ENCODE data around the gene NID1.
A peak's percentile ranks its signal among the peaks of the same experiment; 100 is the strongest.

The NID1 gene

GRCh38 chr1:235954306-235955283 is 110.3 kb downstream of the NID1 start:
- peak in 1 of 2 experiments; percentile 18 for DNase-seq

DNA sequence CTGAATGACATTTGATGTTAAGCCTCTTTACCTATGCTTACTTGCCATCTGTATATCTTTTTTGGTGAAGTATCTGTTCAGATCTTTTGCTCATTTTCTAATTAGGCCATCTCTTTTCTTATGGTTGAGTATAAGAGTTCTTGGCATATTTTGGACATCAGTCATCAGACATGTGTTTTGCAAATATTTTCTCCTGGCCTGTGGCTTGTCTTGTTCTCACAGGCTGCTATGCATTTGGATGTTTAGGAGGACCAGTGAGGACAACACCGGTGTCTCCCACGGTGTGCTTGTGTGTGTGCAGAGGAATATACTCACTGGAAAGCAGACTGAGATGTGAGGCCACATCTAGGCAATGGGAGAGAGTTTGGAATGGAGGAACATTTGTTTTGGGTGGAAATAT is 111.1 kb downstream of the NID1 start:
- DNase-seq: no peak

GRCh38 chr1:235952950-235953615 is 111.8 kb downstream of the NID1 start:
- DNase-seq: no peak

GRCh38 chr1:235951661-235952060 is 113.2 kb downstream of the NID1 start:
- no peak for DNase-seq

- no peak for DNase-seq
Measured at GRCh38 chr1:235950318-235950717, 114.6 kb downstream of the NID1 start.

GRCh38 chr1:235948774-235949427 is 116.0 kb downstream of the NID1 start:
- no peak for DNase-seq

GRCh38 chr1:235947989-235948388 is 116.9 kb downstream of the NID1 start:
- no peak for DNase-seq

DNA sequence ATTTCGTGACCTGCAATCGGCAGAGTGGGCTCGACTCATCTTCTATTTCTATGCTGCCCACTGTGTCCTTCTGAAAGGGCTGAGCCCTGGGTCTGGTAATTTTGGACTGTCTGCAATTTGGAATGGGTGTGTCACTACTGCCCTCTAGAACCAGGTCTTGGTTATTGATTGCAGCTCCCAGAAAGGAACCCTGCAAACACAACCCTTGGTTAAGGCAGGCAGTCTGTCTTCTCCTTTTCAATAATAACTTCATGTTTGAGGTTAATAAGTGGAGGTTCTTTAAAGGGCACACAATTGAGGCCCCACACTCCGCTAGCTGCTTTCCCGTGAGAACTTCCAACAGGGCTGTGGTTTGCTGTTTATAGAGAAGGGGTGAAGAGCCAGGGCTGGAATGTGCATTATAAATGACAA is 118.3 kb downstream of the NID1 start:
- DNase-seq: no peak

GRCh38 chr1:235945775-235946570 is 118.9 kb downstream of the NID1 start:
- DNase-seq: no peak

DNA sequence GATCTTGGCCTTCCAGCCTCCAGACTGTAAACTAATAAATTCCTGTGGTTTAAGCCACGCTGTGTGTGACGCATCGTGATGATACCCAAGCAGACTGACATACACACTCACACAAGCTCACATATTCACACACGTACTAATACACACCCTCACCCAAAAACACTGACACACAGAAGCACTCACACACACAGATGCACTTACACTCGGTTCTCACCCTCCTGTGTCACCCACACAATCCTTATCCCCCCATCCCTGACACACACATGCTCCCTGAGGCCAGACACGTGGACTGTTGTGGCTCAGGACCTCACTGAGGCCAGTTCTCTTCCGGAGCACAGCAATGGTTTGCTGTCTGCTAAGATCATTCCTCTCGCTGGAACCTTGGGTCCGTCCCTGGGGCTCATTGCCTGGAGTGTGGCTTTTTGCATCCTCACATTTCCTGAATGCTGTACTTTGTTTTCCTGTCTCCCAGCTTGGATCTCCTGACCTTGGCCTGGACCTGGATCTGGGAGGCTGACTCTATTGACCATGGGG is 121.2 kb downstream of the NID1 start:
- no peak for DNase-seq

GRCh38 chr1:235942979-235943575 is 121.8 kb downstream of the NID1 start:
- no peak for DNase-seq

DNA sequence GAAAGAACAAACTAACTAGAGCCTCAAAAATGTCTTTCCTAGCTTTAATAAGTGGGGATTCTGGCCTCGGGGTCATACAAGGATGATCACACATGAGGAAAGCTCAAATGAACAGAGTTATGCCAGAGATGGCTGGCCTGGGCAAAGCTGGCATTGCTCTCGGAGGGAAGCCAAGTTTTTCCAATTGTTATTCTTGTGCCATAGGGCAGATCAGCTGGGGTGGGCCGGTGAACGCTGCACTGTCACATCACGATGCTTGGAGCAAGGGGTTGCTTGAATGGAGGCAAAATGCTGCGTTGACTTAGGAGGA is 122.3 kb downstream of the NID1 start:
- no peak for DNase-seq

GRCh38 chr1:235941876-235942624 is 122.8 kb downstream of the NID1 start:
- DNase-seq: no peak

GRCh38 chr1:235940285-235940684 is 124.6 kb downstream of the NID1 start:
- no peak for DNase-seq

GRCh38 chr1:235939480-235939775 is 125.5 kb downstream of the NID1 start:
- no peak for DNase-seq

DNA sequence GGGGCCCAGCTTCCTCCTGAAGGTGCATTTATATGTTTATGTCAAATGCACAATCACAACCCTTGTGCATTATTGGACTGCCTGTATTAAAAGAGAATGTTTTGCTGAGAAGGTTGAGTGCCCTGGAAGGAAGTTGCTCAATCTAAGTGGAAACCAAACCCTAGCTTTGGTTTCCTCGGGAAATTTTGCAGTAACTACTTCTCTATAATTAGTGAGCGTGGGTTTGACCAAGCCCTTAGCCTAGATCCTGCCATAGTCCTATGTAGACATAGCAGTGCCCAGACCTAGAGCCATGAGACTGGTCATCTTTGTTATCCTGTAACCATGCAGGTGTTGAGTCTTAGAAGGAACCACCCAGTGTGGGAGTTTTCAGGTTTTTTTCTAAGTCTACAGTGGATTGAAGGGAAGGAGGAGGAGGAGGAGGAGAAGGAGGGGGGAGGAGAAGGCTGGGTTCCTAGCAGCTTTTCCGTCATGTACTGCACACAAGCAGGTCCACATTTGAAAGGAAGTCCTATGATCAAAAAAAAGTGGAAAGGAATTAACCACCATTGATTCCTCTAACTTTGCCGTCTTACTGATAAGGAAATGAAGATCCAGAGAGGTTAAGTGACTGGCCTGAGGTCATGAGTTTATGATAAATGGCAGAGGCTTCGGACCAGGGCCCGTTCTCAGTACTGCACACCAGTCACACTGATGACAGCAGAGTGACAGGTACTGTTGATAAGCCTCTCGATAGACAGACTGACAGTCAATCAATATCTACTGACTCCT is 126.0 kb downstream of the NID1 start:
- no peak for DNase-seq

GRCh38 chr1:235937123-235937522 is 127.8 kb downstream of the NID1 start:
- no peak for DNase-seq

DNA sequence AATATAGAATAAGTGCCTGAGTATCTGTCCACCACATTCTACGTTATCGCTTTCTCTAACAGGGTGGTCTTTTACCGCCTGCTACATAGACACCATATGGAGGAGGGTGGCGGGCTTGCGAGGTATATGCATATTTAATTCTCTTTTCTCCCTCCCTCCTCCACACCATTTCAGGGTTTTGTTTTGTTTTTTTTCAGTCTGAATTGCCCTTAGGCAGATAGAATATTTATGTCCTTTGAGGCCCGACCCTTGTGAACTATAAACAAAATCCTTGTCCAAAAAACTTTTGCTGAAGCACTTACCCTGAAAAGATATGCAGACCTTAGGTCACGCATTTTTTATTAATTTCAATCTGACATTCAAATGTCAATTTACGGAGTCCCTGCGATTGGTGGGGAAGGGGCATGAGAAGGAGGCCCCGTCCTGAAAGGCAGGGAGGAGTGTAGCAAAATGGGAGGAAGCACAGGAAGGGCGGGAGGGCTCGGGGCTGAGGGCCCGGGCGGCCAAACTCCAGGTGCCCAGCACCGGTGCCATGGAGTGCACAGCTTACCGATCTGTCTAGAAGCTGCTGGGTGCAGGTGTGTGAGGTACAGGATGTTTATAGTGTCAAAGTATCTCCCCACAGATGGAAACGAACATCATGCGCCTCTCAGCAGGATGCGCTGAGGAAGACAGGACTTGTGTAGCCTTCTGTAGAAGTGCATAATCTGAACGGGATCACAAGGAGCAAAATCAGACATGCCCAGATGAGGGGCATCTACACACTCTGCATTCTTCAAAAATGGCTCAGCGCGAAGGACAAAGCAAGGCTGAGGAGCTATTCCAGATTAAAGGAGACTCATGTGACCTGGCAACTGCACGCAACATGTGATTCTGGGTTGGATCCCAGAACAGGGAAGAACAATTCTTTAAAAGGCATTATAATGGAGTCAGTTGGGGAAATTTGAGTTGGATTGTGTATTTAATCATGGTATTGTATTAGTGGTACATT is 129.4 kb downstream of the NID1 start:
- DNase-seq: no peak

- DNase-seq: no peak
Measured at GRCh38 chr1:235933766-235934116, 131.1 kb downstream of the NID1 start.
